Thyroid gland (tissue), 4 donors: Measurements from ENCODE around the gene ZNF85.

Experiments
- POLR2A ChIP-seq, 2 donors: fragments of 450-650 bp; IDR thresholded peaks; one replicate each; pipeline ENCODE4 v1.6.1; 2017; ENCODE audit warnings: antibody characterized with exemption in 2 of 2, mild to moderate bottlenecking in 2 of 2, moderate library complexity in 1 of 2
- TF ChIP-seq, protein P1 (sequence below), 6 experiments: fragments of 200-600 bp in 3 of 6; fragments of 450-650 bp in 3 of 6; sonication (generic) in 3 of 6; IDR thresholded peaks; one replicate each; pipeline ENCODE4 v1.5.1; 2016 to 2019; ENCODE audit warnings: antibody characterized with exemption in 6 of 6, mild to moderate bottlenecking in 2 of 6, inconsistent platforms in 1 of 6, moderate library complexity in 1 of 6

DNA sequence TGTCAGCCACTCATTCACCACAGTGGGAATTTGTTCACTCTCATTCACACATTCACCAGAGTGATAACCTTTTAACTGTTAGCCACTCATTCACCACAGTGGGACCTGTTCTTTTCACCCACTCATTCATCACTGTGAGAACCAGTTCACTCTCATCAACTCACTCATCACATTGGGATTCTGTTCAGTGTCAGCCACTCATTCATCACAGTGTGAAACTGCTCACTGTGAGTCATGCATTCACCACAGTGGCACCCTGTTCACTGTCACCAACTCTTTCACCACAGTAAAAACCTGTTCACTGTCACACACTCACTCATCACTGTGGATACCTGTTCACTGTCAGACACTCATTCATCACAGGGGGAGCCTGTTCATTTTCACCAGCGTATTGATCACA, 43.5 kb upstream of the ZNF85 start:
- TF ChIP-seq, protein P1, sequence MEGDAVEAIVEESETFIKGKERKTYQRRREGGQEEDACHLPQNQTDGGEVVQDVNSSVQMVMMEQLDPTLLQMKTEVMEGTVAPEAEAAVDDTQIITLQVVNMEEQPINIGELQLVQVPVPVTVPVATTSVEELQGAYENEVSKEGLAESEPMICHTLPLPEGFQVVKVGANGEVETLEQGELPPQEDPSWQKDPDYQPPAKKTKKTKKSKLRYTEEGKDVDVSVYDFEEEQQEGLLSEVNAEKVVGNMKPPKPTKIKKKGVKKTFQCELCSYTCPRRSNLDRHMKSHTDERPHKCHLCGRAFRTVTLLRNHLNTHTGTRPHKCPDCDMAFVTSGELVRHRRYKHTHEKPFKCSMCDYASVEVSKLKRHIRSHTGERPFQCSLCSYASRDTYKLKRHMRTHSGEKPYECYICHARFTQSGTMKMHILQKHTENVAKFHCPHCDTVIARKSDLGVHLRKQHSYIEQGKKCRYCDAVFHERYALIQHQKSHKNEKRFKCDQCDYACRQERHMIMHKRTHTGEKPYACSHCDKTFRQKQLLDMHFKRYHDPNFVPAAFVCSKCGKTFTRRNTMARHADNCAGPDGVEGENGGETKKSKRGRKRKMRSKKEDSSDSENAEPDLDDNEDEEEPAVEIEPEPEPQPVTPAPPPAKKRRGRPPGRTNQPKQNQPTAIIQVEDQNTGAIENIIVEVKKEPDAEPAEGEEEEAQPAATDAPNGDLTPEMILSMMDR (IDR thresholded peaks at IDR 0.05), result no peak
- TF ChIP-seq POLR2A (IDR thresholded peaks at IDR 0.05), result no peak
